Panc1 (cell line): ENCODE measurements around the gene OXCT2. TPM values are rescaled to one million over a fixed set of nuclear protein-coding genes. Genes with fewer than 3 reads are reported as not detected.

Experiments
- ATAC-seq: fragments of 200-7000 bp; cut with Tn5 transposase; 2 replicates; pipeline ENCODE4 v1.9.1; 2020; ENCODE audit warnings: mild to moderate bottlenecking, moderate library complexity
- BruUV-seq: library from RNA; stranded (reverse); fragments of 400-500 nt; replicated peaks from 2 replicates; lab custom pipeline; 2021; lab: Mats Ljungman, UMichigan
- CTCF ChIA-PET: fragments of 300-600 bp; sonication (Branson Sonifier 250); formaldehyde crosslinking; loops from one replicate; lab custom pipeline; 2022; ENCODE audit warnings: antibody characterized with exemption; lab: Charles Lee
- POLR2A ChIA-PET: fragments of 300-600 bp; sonication (Branson Sonifier 250); formaldehyde crosslinking; loops from one replicate; lab custom pipeline; 2022; ENCODE audit warnings: antibody characterized with exemption; lab: Charles Lee
- DNase-seq: peaks from one replicate; pipeline ENCODE4 v3.0.0-alpha.2; 2010; ENCODE audit warnings: low read depth, low spot score
- H3K27ac ChIP-seq: 2 replicates; pipeline ENCODE4 v1.5.1; 2011; ENCODE audit warnings: mild to moderate bottlenecking, low read length, inconsistent platforms
- H3K27me3 ChIP-seq: fragments of 200-500 bp; sonication (Bioruptor generic); 2 replicates; pipeline ENCODE4 v1.6.0; 2014; ENCODE audit warnings: low read length, inconsistent platforms; ENCODE audit not compliant: control insufficient read depth, insufficient read depth
- H3K36me3 ChIP-seq: fragments of 200-500 bp; sonication (Bioruptor generic); 2 replicates; pipeline ENCODE4 v1.5.1; 2014; ENCODE audit warnings: inconsistent platforms, mild to moderate bottlenecking, low read length, moderate library complexity; ENCODE audit not compliant: control insufficient read depth, insufficient read depth
- H3K4me1 ChIP-seq: 2 replicates; pipeline ENCODE4 v1.5.1; 2011; ENCODE audit warnings: inconsistent platforms, mild to moderate bottlenecking, low read length, moderate library complexity; ENCODE audit not compliant: control insufficient read depth, insufficient read depth
- H3K4me3 ChIP-seq, 2 experiments: 2 replicates each; pipeline ENCODE4 v1.5.1; 2011 to 2012; ENCODE audit warnings: low read depth in 2 of 2, low read length in 2 of 2, mild to moderate bottlenecking in 2 of 2, inconsistent platforms in 1 of 2, moderate library complexity in 1 of 2
- H3K9me3 ChIP-seq: fragments of 200-500 bp; sonication (Bioruptor generic); 2 replicates; pipeline ENCODE4 v1.5.1; 2014; ENCODE audit warnings: low read depth, mild to moderate bottlenecking, inconsistent platforms, low read length, moderate library complexity; ENCODE audit not compliant: control insufficient read depth, insufficient read depth
- CTCF ChIP-seq: fragments of 450-650 bp; IDR thresholded peaks from 2 replicates; pipeline ENCODE4 v1.5.1; 2017; ENCODE audit warnings: mild to moderate bottlenecking
- POLR2AphosphoS5 ChIP-seq: IDR thresholded peaks from 2 replicates; pipeline ENCODE4 v1.6.1; 2012; ENCODE audit warnings: mild to moderate bottlenecking, low read depth, low read length, moderate library complexity
- REST ChIP-seq, 2 experiments: IDR thresholded peaks; 2 replicates each; pipeline ENCODE4 v1.6.1; 2011 to 2012; ENCODE audit warnings: low read depth in 2 of 2, control low read depth in 1 of 2, low read length in 1 of 2, mild to moderate bottlenecking in 1 of 2, moderate library complexity in 1 of 2; ENCODE audit not compliant: insufficient read depth in 1 of 2
- SIN3A ChIP-seq: IDR thresholded peaks from 2 replicates; pipeline ENCODE4 v1.6.1; 2012; ENCODE audit warnings: low read depth, mild to moderate bottlenecking, low read length, moderate library complexity, borderline replicate concordance; ENCODE audit not compliant: insufficient read depth
- TCF7L2 ChIP-seq: IDR thresholded peaks from 2 replicates; pipeline ENCODE4 v1.6.1; 2011; ENCODE audit warnings: mild to moderate bottlenecking, low read depth, low read length, inconsistent platforms
- in situ Hi-C: cut with HindIII; loops from 2 replicates; pipeline ENCODE4 v1.10.0; 2016; ENCODE audit warnings: low sequenced_read_pairs, low pct_unique_long_range_greater_than_20kb
- intact Hi-C: fragments of 100-400 bp; cut with micrococcal nuclease; formaldehyde crosslinking; loops from one replicate; pipeline ENCODE4 v1.10.0; 2022; ENCODE audit not compliant: unreplicated experiment
- total RNA-seq: library from RNA; stranded (reverse); gene quantifications from one replicate; pipeline ENCODE4 v1.2.1, GENCODE V29; 2021; ENCODE audit not compliant: unreplicated experiment

OXCT2 gene
- total RNA-seq, 1 experiment from 2014 or later, result 1.9 TPM

DNA sequence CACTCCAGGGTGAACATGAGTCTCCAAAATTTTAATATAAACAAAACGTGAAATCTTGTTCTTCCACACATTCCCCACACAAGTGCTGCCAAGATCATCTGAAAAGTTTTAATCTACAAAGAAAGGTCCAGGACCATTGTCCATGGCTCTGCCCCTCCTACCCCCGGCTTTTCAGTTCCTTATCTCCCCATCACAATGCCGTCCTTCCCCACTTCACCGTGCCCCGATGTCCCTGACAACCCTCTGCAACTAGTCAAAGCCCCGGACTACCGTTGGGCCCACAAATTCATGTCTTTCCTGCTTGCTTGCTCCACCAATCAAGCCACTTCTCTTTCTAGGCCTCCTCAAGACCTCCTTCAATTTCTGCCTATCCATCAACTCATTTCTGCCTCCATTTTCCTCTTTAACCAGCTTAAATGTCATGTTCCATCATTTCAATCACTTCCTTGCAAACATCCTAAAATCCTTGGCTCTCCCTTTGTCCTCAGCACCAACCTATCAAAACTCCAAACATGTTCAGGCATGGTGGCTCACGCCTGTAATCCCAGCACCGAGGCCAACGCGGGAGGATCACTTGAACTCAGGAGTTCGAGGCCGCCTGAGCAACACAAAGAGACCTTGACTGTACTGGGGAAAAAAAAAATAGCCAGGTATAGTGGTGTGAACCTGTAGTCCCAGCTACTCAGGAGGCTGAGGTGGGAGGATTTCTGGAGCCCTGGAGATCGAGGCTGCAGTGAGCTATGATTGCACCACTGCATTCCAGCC is 31.5 kb upstream of the OXCT2 start:
- no peak for DNase-seq
- intact Hi-C loops, result no loop called here
- no peak for ATAC-seq
- Histone ChIP-seq H3K36me3 (no peaks in the 10 kb centered on the region), H3K4me1 (peaks cover 10% of the 10 kb centered on the region; the same call in 1 of the 2 replicates), H3K4me3 (no peak overlapping the region), H3K9me3 (no peaks in the 10 kb centered on the region), H3K27ac (no peak overlapping the region), H3K27me3 (no peaks in the 10 kb centered on the region)
- TF ChIP-seq SIN3A, result no peak
- TF ChIP-seq POLR2AphosphoS5, result no peak
- TF ChIP-seq REST (IDR thresholded peaks at IDR 0.05; ENCODE audit: insufficient read depth in 1 of 2, low read depth in 2 of 2, low read length in 1 of 2), result no peak
- no peak for TF ChIP-seq TCF7L2
- no peak for TF ChIP-seq CTCF
- no TSS peak for BruUV-seq
- ChIA-PET POLR2A (interaction anchor here (0.6 to 0.7 kb wide), 2 partner anchors 89 to 126 kb away, joined by 3 to 9 read pairs; no protein-coding TSS in a partner anchor), CTCF (interaction anchor here (0.7 kb wide), 2 partner anchors 99 to 101 kb away, joined by 3 to 7 read pairs; partner anchors contain the start of gene MYCL)
- in situ Hi-C loops, result no loop called here

GRCh38 chr1:39800471-39800835 is 29.3 kb upstream of the OXCT2 start:
- intact Hi-C loops, result no loop called here
- H3K4me3 ChIP-seq, result no peak overlapping the region
- ChIA-PET CTCF (interaction anchor here (0.7 to 0.8 kb wide), 4 partner anchors 9 to 214 kb away, joined by 3 to 5 read pairs (median 4); no protein-coding TSS in a partner anchor), POLR2A (no interaction called here)
- no peak overlapping the region for H3K27ac ChIP-seq
- BruUV-seq, result no TSS peak
- no peaks in the 10 kb centered on the region for H3K9me3 ChIP-seq
- H3K4me1 ChIP-seq, result peaks cover 10% of the 10 kb centered on the region; the same call in 1 of the 2 replicates
- ATAC-seq, result no peak
- no peaks in the 10 kb centered on the region for H3K36me3 ChIP-seq
- no peak for TF ChIP-seq TCF7L2
- no peak for TF ChIP-seq SIN3A
- no peak for TF ChIP-seq REST (IDR thresholded peaks at IDR 0.05; ENCODE audit: insufficient read depth in 1 of 2, low read depth in 2 of 2, low read length in 1 of 2)
- no peak for TF ChIP-seq POLR2AphosphoS5
- TF ChIP-seq CTCF, result no peak
- in situ Hi-C loops, result no loop called here
- H3K27me3 ChIP-seq, result no peaks in the 10 kb centered on the region
- DNase-seq, result no peak
